ENCODE results near the gene SF3A2. TPM values are rescaled to one million over a fixed set of nuclear protein-coding genes. Genes with fewer than 3 reads are reported as not detected.

Gene SF3A2
- total RNA-seq, 1 donor: 101 TPM

DNA sequence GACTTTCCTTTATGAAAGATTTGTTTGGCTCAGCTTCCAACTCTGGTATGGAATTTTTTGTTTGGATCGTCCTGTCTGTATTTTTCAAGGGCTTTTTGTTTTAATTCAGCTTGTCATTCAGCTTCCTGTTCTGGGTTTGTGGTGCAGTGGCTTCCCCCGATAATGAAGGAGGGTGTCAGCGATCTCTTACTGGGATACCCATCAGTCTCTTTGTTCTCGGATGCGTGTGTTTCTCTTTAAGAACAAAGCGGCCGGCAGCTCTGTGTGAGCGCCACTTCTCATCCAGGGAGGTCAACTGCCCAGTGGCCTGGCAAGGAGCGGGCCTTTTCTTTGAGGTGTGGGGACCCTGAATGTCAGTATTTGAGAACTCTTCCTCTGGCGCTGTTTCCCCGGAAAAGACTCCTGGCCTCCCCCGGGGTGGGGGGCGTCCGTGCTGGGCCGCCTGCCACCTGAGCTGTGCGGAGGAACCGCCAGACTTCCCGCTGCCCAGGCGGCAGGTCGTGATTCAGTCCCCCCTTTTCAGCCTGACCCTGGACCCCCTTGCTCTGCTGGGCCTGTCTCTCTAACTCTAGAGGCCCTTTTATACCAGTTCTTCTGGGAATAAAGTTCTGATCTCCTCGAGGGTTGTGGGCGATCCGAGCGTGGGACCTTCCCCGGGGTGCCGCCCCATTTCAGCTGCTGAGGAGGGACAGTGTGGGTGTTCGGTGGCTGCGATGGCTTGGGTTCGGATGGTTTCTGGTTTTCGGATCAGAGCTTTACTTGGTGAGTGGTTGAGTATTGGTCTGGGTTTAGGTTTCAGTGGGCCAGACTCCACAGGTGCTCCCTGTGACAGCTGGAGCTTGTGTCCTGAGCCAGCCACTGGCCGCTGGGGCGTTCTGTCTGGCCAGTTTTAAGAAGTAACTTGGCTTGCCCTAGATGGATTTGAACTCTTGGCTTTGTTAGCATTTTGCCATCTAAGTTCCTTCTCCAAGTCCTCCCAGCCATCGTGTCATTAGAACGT lies 3.4 kb downstream of the SF3A2 start:
- peak in 2 of 3 donors; percentile 54 to 58 for DNase-seq (ENCODE audit: low read depth in 2 of 3, low spot score in 2 of 3)

DNA sequence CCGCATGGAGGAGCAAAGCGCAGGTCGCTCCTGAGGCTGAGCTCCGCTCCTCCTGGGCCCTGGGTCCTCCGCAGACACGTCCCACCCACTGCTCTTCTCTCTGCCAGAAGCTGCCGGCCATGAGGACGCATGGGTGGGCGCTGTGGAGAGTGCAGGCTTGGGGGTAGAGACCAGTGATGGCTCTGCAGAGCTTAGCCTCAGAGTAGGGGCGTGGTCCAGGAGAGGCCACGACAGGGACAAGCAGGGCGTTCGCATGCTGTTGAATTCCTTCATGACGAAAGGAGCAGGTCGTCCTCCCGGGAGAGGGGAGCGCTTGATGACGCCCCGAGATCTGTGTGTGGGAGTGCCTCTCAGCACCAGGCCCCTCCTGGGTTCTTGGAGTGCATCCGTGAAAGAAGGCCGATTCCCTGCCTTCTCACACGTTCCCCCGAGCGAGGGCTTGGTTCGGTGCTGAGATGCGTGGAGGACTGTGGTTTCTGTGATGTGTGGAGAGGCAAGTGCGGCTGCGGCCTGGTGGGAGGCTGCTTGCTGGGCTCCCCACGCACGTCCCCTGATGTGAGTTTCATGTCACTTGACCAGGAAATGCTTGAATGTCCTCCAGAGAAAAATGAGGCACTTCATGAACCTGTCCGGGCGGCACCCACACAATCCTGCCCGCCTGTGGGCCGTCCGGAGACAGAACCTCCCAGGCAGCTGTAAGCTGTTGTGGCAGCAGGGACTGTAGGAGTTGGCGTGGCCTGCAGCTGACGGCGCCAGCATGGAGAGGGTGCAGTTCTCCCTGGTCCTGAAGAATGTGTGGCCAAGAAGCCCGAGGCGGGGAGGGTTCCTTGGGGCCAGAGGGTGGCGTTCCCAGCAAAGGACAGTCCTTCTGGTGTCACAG lies 4.5 kb downstream of the SF3A2 start:
- DNase-seq (ENCODE audit: low read depth in 2 of 3, low spot score in 2 of 3): no peak

DNA sequence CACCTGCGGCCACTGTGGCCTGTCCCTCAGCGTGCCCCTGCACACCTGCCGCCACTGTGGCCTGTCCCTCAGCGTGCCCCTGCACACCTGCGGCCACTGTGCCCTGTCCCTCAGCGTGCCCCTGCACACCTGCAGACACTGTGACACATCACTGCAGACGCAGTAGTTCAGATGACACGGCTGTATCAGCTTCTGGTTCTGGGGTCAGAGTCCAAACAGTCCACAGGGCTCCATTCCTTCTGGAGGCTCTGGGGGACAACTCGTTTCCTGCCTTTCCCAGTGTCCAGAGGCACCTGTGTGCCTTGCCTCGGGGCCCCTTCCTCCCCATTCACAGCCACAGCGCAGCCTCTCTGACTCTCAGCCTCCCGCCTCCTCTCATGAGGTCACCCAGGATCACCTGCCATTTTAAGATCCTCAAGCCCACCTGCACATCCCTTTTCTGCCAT lies 5.5 kb downstream of the SF3A2 start:
- no peak for DNase-seq (ENCODE audit: low read depth in 2 of 3, low spot score in 2 of 3)

DNA sequence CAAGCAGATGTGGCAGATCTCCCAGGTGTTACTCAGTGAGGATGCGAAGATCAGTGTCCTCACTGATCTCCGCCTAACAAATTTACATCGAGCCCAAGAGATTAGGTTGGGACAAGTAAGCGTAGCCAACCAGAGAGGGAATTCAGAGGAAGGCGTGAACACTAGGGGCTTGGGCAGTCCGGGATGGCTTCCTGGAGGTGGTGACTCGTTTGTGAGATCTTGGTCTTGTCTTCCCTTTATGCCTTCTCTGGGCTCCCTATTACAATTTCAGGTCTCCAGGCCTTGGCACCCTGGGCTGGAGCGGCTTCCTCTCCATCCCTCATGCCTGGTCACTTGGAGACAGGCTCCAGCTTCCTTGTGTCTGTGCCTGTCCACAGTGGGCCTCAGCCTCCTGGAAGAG lies 6.2 kb downstream of the SF3A2 start:
- no peak for DNase-seq (ENCODE audit: low read depth in 2 of 3, low spot score in 2 of 3)

DNA sequence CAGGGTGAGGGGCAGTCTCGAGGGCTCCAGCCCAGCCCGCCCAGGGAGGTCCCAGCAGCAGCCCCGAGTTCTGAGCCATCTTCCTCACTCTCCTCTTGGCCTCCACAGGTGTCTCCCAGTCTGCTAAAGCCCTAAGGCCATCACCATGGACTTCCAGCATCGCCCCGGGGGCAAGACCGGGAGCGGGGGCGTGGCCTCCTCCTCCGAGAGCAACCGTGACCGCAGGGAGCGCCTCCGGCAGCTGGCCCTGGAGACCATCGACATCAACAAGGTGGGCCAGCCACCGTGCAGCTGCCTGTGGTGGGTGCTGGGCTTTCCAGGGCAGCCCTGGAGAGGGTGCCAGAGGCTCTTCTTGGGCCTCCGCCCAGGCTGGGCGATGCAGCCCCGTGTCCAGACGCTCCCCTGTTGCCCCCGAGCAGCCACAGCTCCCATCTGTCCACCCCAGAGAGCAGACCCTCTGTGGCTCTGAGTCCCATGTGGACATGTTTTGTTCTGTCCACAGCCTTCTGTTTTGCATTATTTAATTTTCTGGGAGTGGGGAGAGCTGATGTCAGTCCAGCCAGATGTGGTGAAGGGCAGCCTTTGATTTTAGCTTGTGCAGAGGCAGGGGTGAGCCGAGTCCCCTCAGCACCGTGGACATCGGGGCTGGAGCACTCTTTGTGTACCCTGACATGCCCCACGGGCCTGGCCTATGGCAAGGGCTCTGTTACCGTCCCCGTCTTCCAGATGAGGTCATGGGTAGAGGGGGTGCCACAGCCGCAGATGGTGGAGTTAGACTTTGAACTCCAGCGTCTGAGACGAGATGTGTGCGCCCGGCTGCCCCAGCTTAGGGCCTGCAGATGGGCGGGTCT lies 6.9 kb downstream of the SF3A2 start:
- DNase-seq (ENCODE audit: low read depth in 2 of 3, low spot score in 2 of 3): no peak

DNA sequence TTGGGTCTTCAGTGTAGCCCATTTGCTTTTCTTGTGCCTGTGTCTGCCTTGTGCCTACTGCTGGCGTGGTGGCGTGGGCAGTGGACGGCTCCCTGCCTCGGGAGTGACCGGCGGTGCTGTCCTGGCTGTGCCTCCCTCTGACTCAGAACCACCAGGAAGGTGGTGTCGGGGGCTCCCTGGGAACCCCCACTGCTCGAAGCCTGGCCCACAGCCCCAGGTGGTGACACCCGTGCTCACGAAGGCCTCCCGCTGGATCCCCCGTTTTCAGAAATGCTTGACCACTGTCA lies 7.4 kb downstream of the SF3A2 start:
- DNase-seq (ENCODE audit: low read depth in 2 of 3, low spot score in 2 of 3): no peak

DNA sequence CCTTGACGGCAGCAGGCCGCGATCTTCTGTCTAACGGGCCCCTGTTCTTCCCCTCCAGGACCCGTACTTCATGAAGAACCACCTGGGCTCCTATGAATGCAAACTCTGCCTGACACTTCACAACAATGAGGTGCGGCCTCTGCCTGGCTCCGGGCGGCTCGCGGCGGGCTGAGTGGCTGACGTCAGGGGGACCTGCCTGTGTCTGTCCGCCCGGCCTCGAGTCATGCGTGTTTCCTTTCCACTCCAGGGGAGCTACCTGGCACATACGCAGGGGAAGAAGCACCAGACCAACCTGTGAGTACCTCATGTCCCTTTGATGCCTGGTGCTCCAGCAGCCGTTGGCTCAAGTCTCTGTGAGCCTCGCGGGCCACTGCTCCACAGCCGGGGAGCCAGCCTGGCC lies 7.9 kb downstream of the SF3A2 start:
- DNase-seq (ENCODE audit: low read depth in 2 of 3, low spot score in 2 of 3): no peak

DNA sequence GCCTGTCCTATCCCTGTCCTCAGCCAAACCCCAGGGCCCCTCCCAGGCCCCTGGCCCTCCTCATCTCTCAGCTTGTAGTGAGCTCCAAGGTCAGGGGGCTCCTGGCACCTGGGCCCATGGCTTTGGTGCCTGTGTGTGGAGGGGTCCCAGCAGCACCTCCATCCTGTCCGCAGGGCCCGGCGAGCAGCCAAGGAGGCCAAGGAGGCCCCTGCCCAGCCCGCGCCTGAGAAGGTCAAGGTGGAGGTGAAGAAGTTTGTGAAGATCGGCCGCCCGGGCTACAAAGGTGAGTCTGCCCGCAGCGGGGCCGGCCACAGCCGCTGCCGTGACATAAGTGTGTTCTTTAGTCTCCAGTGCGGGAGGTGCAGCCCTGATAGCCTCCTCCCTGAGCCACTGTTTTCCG lies 8.6 kb downstream of the SF3A2 start:
- DNase-seq (ENCODE audit: low read depth in 2 of 3, low spot score in 2 of 3): no peak

DNA sequence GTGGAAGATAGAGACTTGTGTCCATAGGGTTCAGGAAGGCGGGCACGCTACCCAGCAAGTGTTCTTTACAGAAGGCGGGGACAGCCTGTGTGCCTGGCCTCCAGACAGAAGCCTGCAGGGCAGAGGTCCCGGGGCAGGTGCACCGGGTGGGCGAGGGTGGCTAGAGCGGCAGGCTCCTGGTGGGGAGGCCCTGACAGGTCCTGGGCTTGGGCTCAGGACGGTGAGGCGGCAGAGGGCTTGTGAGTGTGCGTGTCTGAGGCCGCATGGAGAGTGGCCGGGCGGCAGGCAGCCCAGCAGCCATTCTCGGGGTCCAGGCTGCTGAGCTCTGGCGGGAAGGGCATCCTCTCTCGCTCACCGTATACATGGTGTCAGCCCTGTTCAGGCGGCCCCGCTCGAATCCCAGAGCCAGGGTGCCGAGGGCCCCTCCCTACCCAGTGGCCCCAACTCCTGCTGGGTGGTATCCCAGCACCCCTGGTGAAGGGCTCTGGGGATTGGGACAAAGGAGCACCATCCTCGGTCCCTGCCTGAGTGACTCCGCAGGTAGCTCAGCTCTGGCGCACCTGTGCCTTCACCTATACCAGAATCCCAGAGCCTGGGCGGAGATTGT lies 9.5 kb downstream of the SF3A2 start:
- DNase-seq (ENCODE audit: low read depth in 2 of 3, low spot score in 2 of 3): no peak

DNA sequence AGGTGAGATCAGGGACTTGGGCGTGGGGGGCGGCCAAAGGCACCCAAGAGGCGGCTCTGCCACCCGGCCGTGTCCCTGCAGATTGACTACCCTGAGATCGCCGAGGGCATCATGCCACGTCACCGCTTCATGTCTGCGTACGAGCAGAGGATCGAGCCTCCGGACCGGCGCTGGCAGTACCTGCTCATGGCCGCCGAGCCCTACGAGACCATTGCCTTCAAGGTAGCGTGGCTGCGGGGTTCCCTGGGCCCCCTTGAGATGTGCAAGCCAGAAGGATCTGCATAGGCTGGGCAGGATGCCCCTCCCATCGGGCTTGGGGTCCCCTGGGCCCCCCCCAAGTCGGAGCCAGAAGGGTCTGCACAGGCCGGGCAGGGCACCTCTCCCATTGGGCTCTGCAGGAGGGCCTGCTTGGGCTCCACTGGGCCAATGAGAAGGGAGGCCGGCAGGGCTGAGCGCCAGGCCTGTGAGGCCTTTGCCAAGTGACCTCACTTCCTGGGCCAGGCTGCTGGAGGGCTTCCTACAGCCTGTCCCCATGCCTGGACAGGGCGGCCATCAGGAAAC lies 10.3 kb downstream of the SF3A2 start:
- DNase-seq (ENCODE audit: low read depth in 2 of 3, low spot score in 2 of 3): no peak

DNA sequence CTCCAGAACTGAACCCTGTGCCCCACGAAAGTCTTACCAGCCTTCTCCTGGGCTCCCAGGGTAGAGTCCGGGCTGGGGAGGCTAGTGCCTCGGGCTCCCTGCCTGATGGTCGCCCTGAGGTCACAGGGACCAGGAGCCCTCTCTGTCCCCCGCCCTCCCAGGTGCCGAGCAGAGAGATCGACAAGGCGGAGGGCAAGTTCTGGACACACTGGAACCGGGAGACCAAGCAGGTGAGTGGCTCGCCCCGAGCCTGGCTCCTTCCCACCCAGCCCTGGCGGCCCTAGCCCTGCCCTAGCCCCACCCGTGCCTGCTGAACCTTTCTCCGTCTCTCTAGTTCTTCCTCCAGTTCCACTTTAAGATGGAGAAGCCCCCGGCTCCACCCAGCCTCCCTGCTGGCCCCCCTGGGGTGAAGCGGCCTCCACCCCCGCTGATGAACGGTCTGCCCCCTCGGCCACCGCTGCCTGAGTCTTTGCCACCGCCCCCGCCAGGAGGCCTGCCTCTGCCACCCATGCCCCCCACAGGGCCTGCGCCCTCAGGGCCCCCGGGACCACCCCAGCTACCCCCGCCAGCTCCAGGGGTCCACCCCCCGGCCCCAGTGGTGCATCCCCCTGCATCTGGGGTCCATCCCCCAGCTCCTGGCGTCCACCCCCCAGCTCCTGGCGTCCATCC lies 10.9 kb downstream of the SF3A2 start:
- DNase-seq (ENCODE audit: low read depth in 2 of 3, low spot score in 2 of 3): no peak

DNA sequence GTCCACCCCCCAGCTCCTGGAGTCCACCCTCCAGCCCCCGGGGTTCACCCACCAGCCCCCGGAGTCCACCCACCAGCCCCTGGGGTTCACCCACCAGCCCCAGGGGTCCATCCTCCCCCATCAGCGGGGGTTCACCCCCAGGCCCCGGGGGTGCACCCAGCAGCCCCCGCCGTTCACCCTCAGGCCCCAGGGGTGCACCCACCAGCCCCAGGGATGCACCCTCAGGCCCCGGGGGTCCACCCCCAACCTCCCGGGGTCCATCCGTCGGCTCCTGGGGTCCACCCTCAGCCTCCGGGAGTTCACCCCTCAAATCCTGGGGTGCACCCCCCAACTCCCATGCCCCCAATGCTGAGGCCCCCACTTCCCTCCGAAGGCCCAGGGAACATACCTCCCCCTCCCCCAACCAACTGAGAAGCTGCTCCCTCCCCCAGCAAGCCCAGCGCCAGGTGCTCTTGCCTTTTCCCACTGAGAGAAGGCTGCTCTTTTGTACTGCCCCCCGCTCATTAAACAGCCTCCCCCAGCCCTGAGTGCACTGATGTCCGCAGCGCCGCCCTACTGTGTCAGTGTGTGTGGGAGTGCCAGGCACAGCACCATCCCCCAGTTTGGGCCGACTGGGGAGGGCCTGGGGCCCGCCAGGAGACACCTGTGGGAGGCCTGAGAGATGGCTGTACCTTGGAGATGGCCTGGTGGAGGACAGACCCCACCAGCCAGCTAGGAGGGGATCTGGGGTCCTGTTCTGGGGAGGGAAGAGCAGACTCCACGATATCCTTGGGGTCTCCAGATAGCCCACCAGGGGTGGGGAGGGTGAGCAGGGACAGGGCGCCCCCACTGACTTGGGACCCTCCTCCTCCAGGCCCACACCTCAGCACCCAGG lies 11.7 kb downstream of the SF3A2 start:
- DNase-seq (ENCODE audit: low read depth in 2 of 3, low spot score in 2 of 3): no peak

DNA sequence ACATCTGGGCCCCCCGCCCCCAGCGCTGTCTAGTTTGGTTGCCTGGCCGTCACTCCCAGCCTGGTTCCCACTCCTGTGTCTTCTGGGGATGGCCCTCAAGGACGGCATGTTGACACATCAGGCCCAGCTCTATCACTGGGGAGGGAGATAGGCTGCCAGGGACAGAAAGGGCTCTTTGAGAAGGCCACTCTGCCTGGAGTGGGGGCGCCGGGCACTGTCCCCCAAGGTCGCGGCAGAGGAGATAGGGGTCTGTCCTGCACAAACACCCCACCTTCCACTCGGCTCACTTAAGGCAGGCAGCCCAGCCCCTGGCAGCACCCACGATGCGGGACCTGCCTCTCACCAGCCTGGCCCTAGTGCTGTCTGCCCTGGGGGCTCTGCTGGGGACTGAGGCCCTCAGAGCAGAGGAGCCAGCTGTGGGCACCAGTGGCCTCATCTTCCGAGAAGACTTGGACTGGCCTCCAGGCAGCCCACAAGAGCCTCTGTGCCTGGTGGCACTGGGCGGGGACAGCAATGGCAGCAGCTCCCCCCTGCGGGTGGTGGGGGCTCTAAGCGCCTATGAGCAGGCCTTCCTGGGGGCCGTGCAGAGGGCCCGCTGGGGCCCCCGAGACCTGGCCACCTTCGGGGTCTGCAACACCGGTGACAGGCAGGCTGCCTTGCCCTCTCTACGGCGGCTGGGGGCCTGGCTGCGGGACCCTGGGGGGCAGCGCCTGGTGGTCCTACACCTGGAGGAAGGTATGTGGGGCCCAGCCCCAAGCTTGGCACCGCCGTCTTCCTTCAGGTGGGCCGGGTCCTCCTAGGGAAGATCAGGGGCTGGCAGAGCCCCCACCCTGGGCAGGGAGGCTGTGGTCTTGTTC lies 12.6 kb downstream of the SF3A2 start, which contains the start of gene AMH:
Gene AMH (plus strand): TSS at position 314 of the 857 bp plus-strand sequence. CDS start 10 bp downstream, at position 324.
- no peak for DNase-seq (ENCODE audit: low read depth in 2 of 3, low spot score in 2 of 3)

DNA sequence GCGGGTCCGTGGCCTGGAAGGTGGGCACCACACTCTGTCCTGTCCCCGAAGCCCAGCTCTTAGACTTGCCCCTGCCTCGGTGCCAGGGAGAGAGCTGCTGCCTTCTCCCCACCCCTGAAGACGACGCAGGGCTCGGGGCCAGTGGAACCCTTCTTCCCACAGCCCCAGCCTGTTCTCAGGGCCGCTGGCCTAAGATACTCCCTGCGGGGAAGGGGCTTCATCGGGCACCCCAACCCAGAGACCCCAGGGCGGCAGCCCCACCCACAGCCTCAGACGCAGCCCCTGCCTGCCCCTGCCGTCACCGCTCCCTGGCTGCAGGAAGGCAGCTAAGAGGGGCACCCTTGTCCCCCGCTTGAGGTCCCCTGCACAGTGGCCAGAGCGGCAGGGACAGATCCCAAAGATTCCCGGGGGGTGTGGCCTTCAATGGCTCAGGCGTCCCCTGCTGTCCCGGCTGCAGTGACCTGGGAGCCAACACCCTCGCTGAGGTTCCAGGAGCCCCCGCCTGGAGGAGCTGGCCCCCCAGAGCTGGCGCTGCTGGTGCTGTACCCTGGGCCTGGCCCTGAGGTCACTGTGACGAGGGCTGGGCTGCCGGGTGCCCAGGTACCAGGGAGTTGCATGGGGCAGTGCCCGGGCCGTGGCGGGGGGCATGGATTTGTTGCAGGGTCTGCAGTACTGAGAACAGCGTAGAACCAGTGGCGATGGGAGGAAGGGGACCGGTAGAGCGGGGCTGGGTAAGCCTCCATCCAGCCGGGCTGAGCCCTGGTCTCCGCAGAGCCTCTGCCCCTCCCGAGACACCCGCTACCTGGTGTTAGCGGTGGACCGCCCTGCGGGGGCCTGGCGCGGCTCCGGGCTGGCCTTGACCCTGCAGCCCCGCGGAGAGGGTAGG lies 13.5 kb downstream of the SF3A2 start:
- no peak for DNase-seq (ENCODE audit: low read depth in 2 of 3, low spot score in 2 of 3)

DNA sequence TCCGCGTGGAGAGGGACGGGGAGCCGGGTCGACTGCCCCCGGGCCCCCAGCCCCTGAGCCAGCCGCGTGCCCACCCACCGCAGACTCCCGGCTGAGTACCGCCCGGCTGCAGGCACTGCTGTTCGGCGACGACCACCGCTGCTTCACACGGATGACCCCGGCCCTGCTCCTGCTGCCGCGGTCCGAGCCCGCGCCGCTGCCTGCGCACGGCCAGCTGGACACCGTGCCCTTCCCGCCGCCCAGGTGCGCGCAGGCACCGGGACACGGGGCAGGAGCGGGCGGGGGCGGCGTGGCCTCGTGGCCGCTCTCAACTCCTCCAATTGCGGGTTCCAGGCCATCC lies 14.1 kb downstream of the SF3A2 start:
- no peak for DNase-seq (ENCODE audit: low read depth in 2 of 3, low spot score in 2 of 3)
